Measurements from ENCODE around the gene NR2F1-AS1. TPM values are rescaled to one million over a fixed set of nuclear protein-coding genes. Genes with fewer than 3 reads are reported as not detected.

NR2F1-AS1 gene
- polyA plus RNA-seq, 1 experiment, result 29.9 TPM

- H3K27ac ChIP-seq (ENCODE audit: low read depth, low read length), result peak overlapping the region; percentile 75
- peak overlapping the region; percentile 48 for H3K4me3 ChIP-seq (ENCODE audit: low read depth, low read length)
- POLR2A ChIA-PET, result interaction anchor here (0.7 to 1.2 kb wide), 5 partner anchors 16 to 1361 kb away, joined by 3 to 6 read pairs (median 3); no protein-coding TSS in a partner anchor
- TF ChIP-seq CTCF (IDR thresholded peaks at IDR 0.05; ENCODE audit: low read depth, low read length), result peak; percentile 68
- no peak for DNase-seq (ENCODE audit: low read depth, low spot score)
- H3K9me3 ChIP-seq (ENCODE audit: control insufficient read depth, insufficient read depth, low read length), result no peaks in the 10 kb centered on the region; the same call in 1 of the 2 replicates
- CTCF ChIA-PET, result interaction anchor here (0.6 to 3.3 kb wide), 23 partner anchors 8 to 487 kb away, joined by 3 to 38 read pairs (median 4); no protein-coding TSS in a partner anchor
- H3K27me3 ChIP-seq (ENCODE audit: control insufficient read depth, insufficient read depth, low read length), result peaks cover 21% of the 10 kb centered on the region
Measured at GRCh38 chr5:93607367-93608258, 26.6 kb upstream of the NR2F1-AS1 start.

GRCh38 chr5:93606382-93606752, 25.3 kb upstream of the NR2F1-AS1 start:
- POLR2A ChIA-PET, result interaction anchor here (1.0 to 1.1 kb wide), 2 partner anchors 14 to 18 kb away, joined by 3 to 6 read pairs; no protein-coding TSS in a partner anchor
- H3K27ac ChIP-seq (ENCODE audit: low read depth, low read length), result no peak overlapping the region
- no peak for DNase-seq (ENCODE audit: low read depth, low spot score)
- CTCF ChIA-PET, result interaction anchor here (1.1 to 3.3 kb wide), 6 partner anchors 13 to 200 kb away, joined by 3 to 38 read pairs (median 13); no protein-coding TSS in a partner anchor
- H3K4me3 ChIP-seq (ENCODE audit: low read depth, low read length), result no peak overlapping the region
- peaks cover 12% of the 10 kb centered on the region for H3K27me3 ChIP-seq (ENCODE audit: control insufficient read depth, insufficient read depth, low read length)
- no peak for TF ChIP-seq CTCF (IDR thresholded peaks at IDR 0.05; ENCODE audit: low read depth, low read length)
- H3K9me3 ChIP-seq (ENCODE audit: control insufficient read depth, insufficient read depth, low read length), result peaks cover 3% of the 10 kb centered on the region; the same call in 1 of the 2 replicates

- POLR2A ChIA-PET, result no interaction called here
- H3K9me3 ChIP-seq (ENCODE audit: control insufficient read depth, insufficient read depth, low read length), result peaks cover 3% of the 10 kb centered on the region; the same call in 1 of the 2 replicates
- peaks cover 5% of the 10 kb centered on the region for H3K27me3 ChIP-seq (ENCODE audit: control insufficient read depth, insufficient read depth, low read length)
- no peak overlapping the region for H3K4me3 ChIP-seq (ENCODE audit: low read depth, low read length)
- H3K27ac ChIP-seq (ENCODE audit: low read depth, low read length), result no peak overlapping the region
- TF ChIP-seq CTCF (IDR thresholded peaks at IDR 0.05; ENCODE audit: low read depth, low read length), result no peak
- CTCF ChIA-PET, result interaction anchor here (0.6 to 1.2 kb wide), 2 partner anchors 196 to 1133 kb away, joined by 4 read pairs; no protein-coding TSS in a partner anchor
- no peak for DNase-seq (ENCODE audit: low read depth, low spot score)
Measured at GRCh38 chr5:93604644-93605515, 23.9 kb upstream of the NR2F1-AS1 start.

GRCh38 chr5:93603793-93604643, 23.0 kb upstream of the NR2F1-AS1 start:
- ChIA-PET POLR2A (no interaction called here), CTCF (interaction anchor here (0.5 to 1.2 kb wide), 2 partner anchors 197 to 260 kb away, joined by 3 to 4 read pairs; no protein-coding TSS in a partner anchor)
- no peak for DNase-seq (ENCODE audit: low read depth, low spot score)
- TF ChIP-seq CTCF (IDR thresholded peaks at IDR 0.05; ENCODE audit: low read depth, low read length), result no peak
- Histone ChIP-seq H3K27ac (ENCODE audit: low read depth, low read length) (no peak overlapping the region), H3K4me3 (ENCODE audit: low read depth, low read length) (peak overlapping the region; percentile 47), H3K9me3 (ENCODE audit: control insufficient read depth, insufficient read depth, low read length) (peaks cover 3% of the 10 kb centered on the region; the same call in 1 of the 2 replicates), H3K27me3 (ENCODE audit: control insufficient read depth, insufficient read depth, low read length) (no peaks in the 10 kb centered on the region)
